ENCODE results near the gene GOT2.

DNA sequence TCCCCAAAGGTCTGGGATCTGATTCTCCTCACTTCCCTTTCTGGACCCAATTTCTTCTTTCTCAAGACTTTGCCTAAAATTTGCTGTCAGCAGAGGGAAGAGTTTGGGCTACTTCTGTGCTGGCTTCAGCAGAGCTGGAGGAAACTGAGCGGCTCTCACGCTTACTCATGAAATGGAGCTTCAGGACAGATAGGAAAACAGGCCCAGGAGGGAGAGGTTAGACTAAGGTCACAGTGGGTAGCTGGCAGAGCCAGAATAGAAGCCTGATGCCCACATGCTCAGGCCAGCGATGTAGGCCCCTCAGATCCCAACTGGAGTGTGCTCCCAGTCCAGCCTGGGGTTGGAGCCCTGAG lies 50.1 kb downstream of the GOT2 start:
- TF ChIP-seq, protein P1, sequence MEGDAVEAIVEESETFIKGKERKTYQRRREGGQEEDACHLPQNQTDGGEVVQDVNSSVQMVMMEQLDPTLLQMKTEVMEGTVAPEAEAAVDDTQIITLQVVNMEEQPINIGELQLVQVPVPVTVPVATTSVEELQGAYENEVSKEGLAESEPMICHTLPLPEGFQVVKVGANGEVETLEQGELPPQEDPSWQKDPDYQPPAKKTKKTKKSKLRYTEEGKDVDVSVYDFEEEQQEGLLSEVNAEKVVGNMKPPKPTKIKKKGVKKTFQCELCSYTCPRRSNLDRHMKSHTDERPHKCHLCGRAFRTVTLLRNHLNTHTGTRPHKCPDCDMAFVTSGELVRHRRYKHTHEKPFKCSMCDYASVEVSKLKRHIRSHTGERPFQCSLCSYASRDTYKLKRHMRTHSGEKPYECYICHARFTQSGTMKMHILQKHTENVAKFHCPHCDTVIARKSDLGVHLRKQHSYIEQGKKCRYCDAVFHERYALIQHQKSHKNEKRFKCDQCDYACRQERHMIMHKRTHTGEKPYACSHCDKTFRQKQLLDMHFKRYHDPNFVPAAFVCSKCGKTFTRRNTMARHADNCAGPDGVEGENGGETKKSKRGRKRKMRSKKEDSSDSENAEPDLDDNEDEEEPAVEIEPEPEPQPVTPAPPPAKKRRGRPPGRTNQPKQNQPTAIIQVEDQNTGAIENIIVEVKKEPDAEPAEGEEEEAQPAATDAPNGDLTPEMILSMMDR (IDR thresholded peaks at IDR 0.05) = no peak
- TF ChIP-seq POLR2A (IDR thresholded peaks at IDR 0.05) = no peak

Measured in uterus (tissue), 2 donors.